Activated naive CD4-positive, alpha-beta T cell treated with anti-CD3 and anti-CD28 coated beads, Interleukin-2, amount 50 U/mL, for 24 hours (primary cell): ENCODE results near the gene SDC1.

Experiments
- H3K27ac Mint-ChIP-seq: one replicate; pipeline ENCODE4 v1.8.0; 2021; ENCODE audit warnings: mild to moderate bottlenecking, mixed read lengths
- H3K27me3 Mint-ChIP-seq: one replicate; pipeline ENCODE4 v1.8.0; 2021; ENCODE audit warnings: mixed read lengths
- H3K36me3 Mint-ChIP-seq: one replicate; pipeline ENCODE4 v1.8.0; 2021; ENCODE audit warnings: mixed read lengths
- H3K4me1 Mint-ChIP-seq: one replicate; pipeline ENCODE4 v1.8.0; 2021; ENCODE audit warnings: mixed read lengths
- H3K4me3 Mint-ChIP-seq: one replicate; pipeline ENCODE4 v1.8.0; 2021; ENCODE audit warnings: mild to moderate bottlenecking, mixed read lengths
- H3K9me3 Mint-ChIP-seq: one replicate; pipeline ENCODE4 v1.8.0; 2021; ENCODE audit warnings: mixed read lengths

SDC1 gene

GRCh38 chr2:20210462-20210861, 14.5 kb downstream of the SDC1 start:
- H3K36me3 Mint-ChIP-seq = no peaks in the 10 kb centered on the region
- H3K27me3 Mint-ChIP-seq = no peaks in the 10 kb centered on the region
- no peak overlapping the region for H3K27ac Mint-ChIP-seq
- no peaks in the 10 kb centered on the region for H3K4me1 Mint-ChIP-seq
- H3K4me3 Mint-ChIP-seq = no peak overlapping the region
- no peaks in the 10 kb centered on the region for H3K9me3 Mint-ChIP-seq

GRCh38 chr2:20209373-20210109, 15.4 kb downstream of the SDC1 start:
- H3K9me3 Mint-ChIP-seq = no peaks in the 10 kb centered on the region
- H3K4me3 Mint-ChIP-seq = no peak overlapping the region
- H3K4me1 Mint-ChIP-seq = no peaks in the 10 kb centered on the region
- no peaks in the 10 kb centered on the region for H3K27me3 Mint-ChIP-seq
- H3K36me3 Mint-ChIP-seq = no peaks in the 10 kb centered on the region
- no peak overlapping the region for H3K27ac Mint-ChIP-seq

GRCh38 chr2:20208476-20208859, 16.5 kb downstream of the SDC1 start:
- no peaks in the 10 kb centered on the region for H3K4me1 Mint-ChIP-seq
- no peaks in the 10 kb centered on the region for H3K9me3 Mint-ChIP-seq
- H3K36me3 Mint-ChIP-seq = no peaks in the 10 kb centered on the region
- H3K27me3 Mint-ChIP-seq = no peaks in the 10 kb centered on the region
- H3K27ac Mint-ChIP-seq = no peak overlapping the region
- no peak overlapping the region for H3K4me3 Mint-ChIP-seq

- Mint-ChIP-seq H3K4me1 (no peaks in the 10 kb centered on the region), H3K27ac (no peak overlapping the region), H3K27me3 (no peaks in the 10 kb centered on the region), H3K36me3 (no peaks in the 10 kb centered on the region), H3K4me3 (no peak overlapping the region), H3K9me3 (no peaks in the 10 kb centered on the region)
Observed at GRCh38 chr2:20207051-20207450, 17.9 kb downstream of the SDC1 start.

GRCh38 chr2:20205915-20206524, 18.9 kb downstream of the SDC1 start:
- H3K36me3 Mint-ChIP-seq = no peaks in the 10 kb centered on the region
- no peak overlapping the region for H3K4me3 Mint-ChIP-seq

GRCh38 chr2:20205069-20205468, 19.9 kb downstream of the SDC1 start:
- no peak overlapping the region for H3K4me3 Mint-ChIP-seq
- H3K36me3 Mint-ChIP-seq = no peaks in the 10 kb centered on the region
- H3K27me3 Mint-ChIP-seq = no peaks in the 10 kb centered on the region
- H3K4me1 Mint-ChIP-seq = no peaks in the 10 kb centered on the region
- H3K9me3 Mint-ChIP-seq = no peaks in the 10 kb centered on the region
- no peak overlapping the region for H3K27ac Mint-ChIP-seq

More at GRCh38 chr2:20205915-20206524, 18.9 kb downstream of the SDC1 start:
- Mint-ChIP-seq H3K4me1 (no peaks in the 10 kb centered on the region), H3K27me3 (no peaks in the 10 kb centered on the region), H3K27ac (no peak overlapping the region), H3K9me3 (no peaks in the 10 kb centered on the region)

- Mint-ChIP-seq H3K4me3 (no peak overlapping the region), H3K27ac (no peak overlapping the region), H3K36me3 (no peaks in the 10 kb centered on the region), H3K27me3 (peaks cover 1% of the 10 kb centered on the region), H3K9me3 (no peaks in the 10 kb centered on the region), H3K4me1 (no peaks in the 10 kb centered on the region)
Observed at GRCh38 chr2:20203521-20204225, 21.3 kb downstream of the SDC1 start.

- Mint-ChIP-seq H3K4me3 (no peak overlapping the region), H3K4me1 (no peaks in the 10 kb centered on the region), H3K36me3 (no peaks in the 10 kb centered on the region), H3K9me3 (no peaks in the 10 kb centered on the region), H3K27ac (no peak overlapping the region), H3K27me3 (peaks cover 1% of the 10 kb centered on the region)
Observed at GRCh38 chr2:20203072-20203471, 21.9 kb downstream of the SDC1 start.

- Mint-ChIP-seq H3K4me1 (no peaks in the 10 kb centered on the region), H3K4me3 (no peak overlapping the region), H3K27me3 (peaks cover 1% of the 10 kb centered on the region), H3K27ac (no peak overlapping the region), H3K36me3 (no peaks in the 10 kb centered on the region), H3K9me3 (no peaks in the 10 kb centered on the region)
Observed at GRCh38 chr2:20201671-20202070, 23.3 kb downstream of the SDC1 start.

GRCh38 chr2:20200697-20201555, 24.0 kb downstream of the SDC1 start:
- Mint-ChIP-seq H3K27ac (no peak overlapping the region), H3K4me1 (no peaks in the 10 kb centered on the region), H3K4me3 (no peak overlapping the region), H3K36me3 (no peaks in the 10 kb centered on the region), H3K27me3 (peaks cover 1% of the 10 kb centered on the region), H3K9me3 (no peaks in the 10 kb centered on the region)

GRCh38 chr2:20199633-20200270, 25.2 kb downstream of the SDC1 start:
- no peaks in the 10 kb centered on the region for H3K4me1 Mint-ChIP-seq
- no peaks in the 10 kb centered on the region for H3K36me3 Mint-ChIP-seq
- no peak overlapping the region for H3K4me3 Mint-ChIP-seq
- no peak overlapping the region for H3K27ac Mint-ChIP-seq
- H3K9me3 Mint-ChIP-seq = no peaks in the 10 kb centered on the region
- peaks cover 1% of the 10 kb centered on the region for H3K27me3 Mint-ChIP-seq

- no peaks in the 10 kb centered on the region for H3K36me3 Mint-ChIP-seq
- H3K27me3 Mint-ChIP-seq = peaks cover 1% of the 10 kb centered on the region
Observed at GRCh38 chr2:20198796-20199632, 25.9 kb downstream of the SDC1 start.

GRCh38 chr2:20198001-20198400, 26.9 kb downstream of the SDC1 start:
- Mint-ChIP-seq H3K36me3 (no peaks in the 10 kb centered on the region), H3K27ac (no peak overlapping the region), H3K4me1 (no peaks in the 10 kb centered on the region), H3K4me3 (no peak overlapping the region), H3K9me3 (no peaks in the 10 kb centered on the region), H3K27me3 (peaks cover 1% of the 10 kb centered on the region)

More at GRCh38 chr2:20198796-20199632, 25.9 kb downstream of the SDC1 start:
- H3K9me3 Mint-ChIP-seq = no peaks in the 10 kb centered on the region
- no peaks in the 10 kb centered on the region for H3K4me1 Mint-ChIP-seq
- no peak overlapping the region for H3K27ac Mint-ChIP-seq
- no peak overlapping the region for H3K4me3 Mint-ChIP-seq

- Mint-ChIP-seq H3K27ac (no peak overlapping the region), H3K27me3 (peaks cover 1% of the 10 kb centered on the region), H3K4me3 (no peak overlapping the region), H3K36me3 (no peaks in the 10 kb centered on the region), H3K4me1 (no peaks in the 10 kb centered on the region), H3K9me3 (no peaks in the 10 kb centered on the region)
Observed at GRCh38 chr2:20197192-20197591, 27.7 kb downstream of the SDC1 start.
